Measurements from ENCODE around the gene NEUROG1.

DNA sequence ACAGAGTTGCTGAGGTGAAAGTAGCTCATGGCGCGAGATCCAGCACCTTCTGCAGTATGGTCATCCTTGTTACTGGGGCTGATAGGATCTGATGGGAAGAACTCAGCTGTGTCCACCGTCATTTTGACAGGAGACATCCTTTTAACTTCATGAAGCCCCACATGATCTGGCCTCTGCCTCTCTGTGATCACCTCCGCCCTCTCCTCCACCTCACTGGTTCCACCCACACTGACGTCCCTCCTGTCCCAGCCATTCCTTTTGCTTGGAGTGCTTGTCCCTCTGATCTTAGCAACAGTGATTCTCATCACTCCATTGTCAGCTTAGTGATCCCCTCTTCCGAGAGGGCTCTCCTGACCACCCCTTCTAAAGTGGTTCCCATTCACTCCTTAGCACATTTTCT is 25.8 kb downstream of the NEUROG1 start:
- TF ChIP-seq, protein P1, sequence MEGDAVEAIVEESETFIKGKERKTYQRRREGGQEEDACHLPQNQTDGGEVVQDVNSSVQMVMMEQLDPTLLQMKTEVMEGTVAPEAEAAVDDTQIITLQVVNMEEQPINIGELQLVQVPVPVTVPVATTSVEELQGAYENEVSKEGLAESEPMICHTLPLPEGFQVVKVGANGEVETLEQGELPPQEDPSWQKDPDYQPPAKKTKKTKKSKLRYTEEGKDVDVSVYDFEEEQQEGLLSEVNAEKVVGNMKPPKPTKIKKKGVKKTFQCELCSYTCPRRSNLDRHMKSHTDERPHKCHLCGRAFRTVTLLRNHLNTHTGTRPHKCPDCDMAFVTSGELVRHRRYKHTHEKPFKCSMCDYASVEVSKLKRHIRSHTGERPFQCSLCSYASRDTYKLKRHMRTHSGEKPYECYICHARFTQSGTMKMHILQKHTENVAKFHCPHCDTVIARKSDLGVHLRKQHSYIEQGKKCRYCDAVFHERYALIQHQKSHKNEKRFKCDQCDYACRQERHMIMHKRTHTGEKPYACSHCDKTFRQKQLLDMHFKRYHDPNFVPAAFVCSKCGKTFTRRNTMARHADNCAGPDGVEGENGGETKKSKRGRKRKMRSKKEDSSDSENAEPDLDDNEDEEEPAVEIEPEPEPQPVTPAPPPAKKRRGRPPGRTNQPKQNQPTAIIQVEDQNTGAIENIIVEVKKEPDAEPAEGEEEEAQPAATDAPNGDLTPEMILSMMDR (IDR thresholded peaks at IDR 0.05; ENCODE audit: low read length) = no peak
- TF ChIP-seq EZH2phosphoT487 (IDR thresholded peaks at IDR 0.05; ENCODE audit: low read length) = no peak
- TF ChIP-seq EZH2 (optimal IDR thresholded peaks at IDR 0.05; ENCODE audit: low read depth, low read length) = no peak

Data from MM.1S (cell line).